Osteoblast (primary cell): Measurements from ENCODE around the gene LOXHD1. TPM values are rescaled to one million over a fixed set of nuclear protein-coding genes. Genes with fewer than 3 reads are reported as not detected.

ENCODE experiments used
- DNase-seq: peaks from one replicate; pipeline ENCODE4 v3.0.0; 2011; ENCODE audit warnings: low spot score, mixed read lengths; ENCODE audit not compliant: insufficient read length; ENCODE audit errors: missing footprints
- H2AFZ ChIP-seq: 2 replicates; pipeline ENCODE4 v1.6.0; 2011; ENCODE audit warnings: mild to moderate bottlenecking, low read length
- H3K27ac ChIP-seq: 2 replicates; pipeline ENCODE4 v1.5.1; 2011; ENCODE audit warnings: mild to moderate bottlenecking, low read depth, low read length, moderate library complexity
- H3K27me3 ChIP-seq: 2 replicates; pipeline ENCODE4 v1.6.0; 2012; ENCODE audit warnings: mild to moderate bottlenecking, control low read depth, inconsistent platforms, low read length, moderate library complexity; ENCODE audit not compliant: insufficient read depth
- H3K36me3 ChIP-seq: 2 replicates; pipeline ENCODE4 v1.5.1; 2011; ENCODE audit warnings: mild to moderate bottlenecking, low read length, control low read depth, moderate library complexity; ENCODE audit not compliant: insufficient read depth
- H3K4me1 ChIP-seq: 2 replicates; pipeline ENCODE4 v1.5.1; 2011; ENCODE audit warnings: mild to moderate bottlenecking, low read length, control low read depth, moderate library complexity; ENCODE audit not compliant: insufficient read depth
- H3K4me2 ChIP-seq: 2 replicates; pipeline ENCODE4 v1.6.0; 2011; ENCODE audit warnings: mild to moderate bottlenecking, low read length; ENCODE audit not compliant: insufficient read depth
- H3K4me3 ChIP-seq: fragments of 200-600 bp; sonication (generic); 3 replicates; pipeline ENCODE4 v1.5.1; 2012; ENCODE audit warnings: mild to moderate bottlenecking, low read length, inconsistent platforms; ENCODE audit not compliant: insufficient read depth
- H3K79me2 ChIP-seq: 2 replicates; pipeline ENCODE4 v1.6.0; 2012; ENCODE audit warnings: mild to moderate bottlenecking, low read length, control low read depth, inconsistent platforms; ENCODE audit not compliant: insufficient read depth
- H3K9me3 ChIP-seq: 2 replicates; pipeline ENCODE4 v1.5.1; 2011; ENCODE audit warnings: low read depth, low read length, control low read depth
- H4K20me1 ChIP-seq: 2 replicates; pipeline ENCODE4 v1.6.0; 2012; ENCODE audit warnings: mild to moderate bottlenecking, low read length, control low read depth; ENCODE audit not compliant: insufficient read depth
- total RNA-seq: library from RNA; depleted of rRNA; stranded (reverse); fragments of >200 nt; gene quantifications from 2 replicates; pipeline ENCODE4 v1.2.3, GENCODE V29; 2012
- TF ChIP-seq, protein P1 (sequence below): IDR thresholded peaks from 2 replicates; pipeline ENCODE4 v1.5.1; 2011; ENCODE audit warnings: mild to moderate bottlenecking, low read depth, low read length, moderate library complexity; ENCODE audit errors: extremely low read depth

LOXHD1 gene
- total RNA-seq, 1 donor, result not detected

DNA sequence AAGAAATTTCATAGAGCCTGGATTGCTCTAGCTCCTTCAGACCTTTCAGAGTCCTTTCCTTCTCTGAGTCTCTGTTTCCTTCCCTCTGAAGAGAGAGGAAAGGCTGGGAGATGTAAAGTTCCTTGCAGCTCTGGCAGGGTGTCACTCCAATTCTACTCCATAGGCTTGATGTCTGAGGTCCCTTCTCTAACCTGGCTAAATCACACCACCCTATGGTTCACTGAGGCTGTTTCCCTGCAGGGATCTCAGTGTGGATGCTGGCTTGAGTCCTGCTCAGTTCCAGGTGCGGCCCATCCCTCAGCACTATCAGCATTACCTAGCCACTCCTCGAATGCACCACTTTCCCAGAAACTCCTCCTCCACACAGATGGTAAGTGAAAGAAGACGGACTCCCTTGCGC, 209.7 kb downstream of the LOXHD1 start:
- Histone ChIP-seq H3K9me3 (no peaks in the 10 kb centered on the region), H3K4me3 (no peak overlapping the region), H3K36me3 (no peaks in the 10 kb centered on the region), H4K20me1 (no peaks in the 10 kb centered on the region), H3K4me1 (no peaks in the 10 kb centered on the region), H3K27ac (no peak overlapping the region), H2AFZ (no peak overlapping the region), H3K4me2 (no peak overlapping the region), H3K27me3 (peaks cover 3% of the 10 kb centered on the region), H3K79me2 (no peaks in the 10 kb centered on the region)
- TF ChIP-seq, protein P1, sequence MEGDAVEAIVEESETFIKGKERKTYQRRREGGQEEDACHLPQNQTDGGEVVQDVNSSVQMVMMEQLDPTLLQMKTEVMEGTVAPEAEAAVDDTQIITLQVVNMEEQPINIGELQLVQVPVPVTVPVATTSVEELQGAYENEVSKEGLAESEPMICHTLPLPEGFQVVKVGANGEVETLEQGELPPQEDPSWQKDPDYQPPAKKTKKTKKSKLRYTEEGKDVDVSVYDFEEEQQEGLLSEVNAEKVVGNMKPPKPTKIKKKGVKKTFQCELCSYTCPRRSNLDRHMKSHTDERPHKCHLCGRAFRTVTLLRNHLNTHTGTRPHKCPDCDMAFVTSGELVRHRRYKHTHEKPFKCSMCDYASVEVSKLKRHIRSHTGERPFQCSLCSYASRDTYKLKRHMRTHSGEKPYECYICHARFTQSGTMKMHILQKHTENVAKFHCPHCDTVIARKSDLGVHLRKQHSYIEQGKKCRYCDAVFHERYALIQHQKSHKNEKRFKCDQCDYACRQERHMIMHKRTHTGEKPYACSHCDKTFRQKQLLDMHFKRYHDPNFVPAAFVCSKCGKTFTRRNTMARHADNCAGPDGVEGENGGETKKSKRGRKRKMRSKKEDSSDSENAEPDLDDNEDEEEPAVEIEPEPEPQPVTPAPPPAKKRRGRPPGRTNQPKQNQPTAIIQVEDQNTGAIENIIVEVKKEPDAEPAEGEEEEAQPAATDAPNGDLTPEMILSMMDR, result no peak
- DNase-seq, result no peak

DNA sequence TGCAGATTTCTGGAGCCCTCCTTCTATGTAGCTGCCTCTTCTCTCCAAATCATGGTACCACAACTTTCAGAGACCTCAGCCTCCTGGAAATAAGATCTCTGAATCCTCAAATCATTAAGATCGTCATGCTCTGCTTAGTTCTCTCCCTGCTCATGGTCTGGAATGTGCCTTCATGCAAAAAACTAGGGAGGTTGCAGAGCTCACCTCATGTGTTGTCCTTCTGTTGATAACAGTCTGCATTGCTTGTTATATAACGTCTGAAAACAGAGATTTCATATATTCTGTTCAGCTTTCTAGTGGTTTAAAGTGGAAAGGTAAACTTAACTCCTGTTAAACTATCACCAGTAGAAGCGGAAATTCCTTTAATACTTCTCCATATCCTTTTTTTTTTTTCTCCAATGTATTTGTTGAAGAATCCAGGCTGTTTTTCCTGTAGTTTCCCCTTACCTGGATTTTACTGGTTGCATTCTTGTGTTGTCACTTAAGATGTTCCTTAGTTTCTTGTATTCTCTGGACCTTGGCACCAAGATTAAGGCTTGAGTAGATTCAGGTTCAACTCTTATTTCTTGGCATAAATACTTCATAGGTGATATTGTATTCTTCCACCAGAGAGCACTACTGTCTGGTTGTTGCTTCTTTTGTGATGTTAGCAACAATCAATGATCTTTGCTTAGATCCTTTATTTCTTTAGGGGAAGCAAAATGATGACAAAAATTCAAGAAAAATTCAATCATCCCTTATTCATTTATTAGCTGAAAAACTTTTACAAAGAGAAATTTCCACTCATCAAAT, 211.3 kb downstream of the LOXHD1 start:
- no peaks in the 10 kb centered on the region for H3K79me2 ChIP-seq
- H3K4me1 ChIP-seq, result no peaks in the 10 kb centered on the region
- H3K4me2 ChIP-seq, result no peak overlapping the region
- H3K9me3 ChIP-seq, result no peaks in the 10 kb centered on the region
- TF ChIP-seq, protein P1, result no peak
- H2AFZ ChIP-seq, result no peak overlapping the region
- H3K27ac ChIP-seq, result no peak overlapping the region
- H3K27me3 ChIP-seq, result peaks cover 3% of the 10 kb centered on the region
- no peak overlapping the region for H3K4me3 ChIP-seq
- no peak for DNase-seq
- H4K20me1 ChIP-seq, result no peaks in the 10 kb centered on the region
- no peaks in the 10 kb centered on the region for H3K36me3 ChIP-seq

- TF ChIP-seq, protein P1, result no peak
- Histone ChIP-seq H3K27me3 (no peaks in the 10 kb centered on the region), H3K4me1 (no peaks in the 10 kb centered on the region), H4K20me1 (no peaks in the 10 kb centered on the region), H3K79me2 (no peaks in the 10 kb centered on the region), H3K4me3 (no peak overlapping the region), H3K9me3 (no peaks in the 10 kb centered on the region), H2AFZ (no peak overlapping the region), H3K27ac (no peak overlapping the region), H3K4me2 (no peak overlapping the region), H3K36me3 (no peaks in the 10 kb centered on the region)
- DNase-seq, result no peak
Observed at GRCh38 chr18:46439037-46439436, 218.0 kb downstream of the LOXHD1 start.

GRCh38 chr18:46437061-46437460, 220.0 kb downstream of the LOXHD1 start:
- H4K20me1 ChIP-seq, result no peaks in the 10 kb centered on the region
- H3K4me3 ChIP-seq, result no peak overlapping the region
- no peak for DNase-seq
- H3K27ac ChIP-seq, result no peak overlapping the region
- TF ChIP-seq, protein P1, result no peak
- no peaks in the 10 kb centered on the region for H3K4me1 ChIP-seq
- no peaks in the 10 kb centered on the region for H3K27me3 ChIP-seq
- no peak overlapping the region for H2AFZ ChIP-seq
- H3K36me3 ChIP-seq, result no peaks in the 10 kb centered on the region
- no peaks in the 10 kb centered on the region for H3K79me2 ChIP-seq
- no peaks in the 10 kb centered on the region for H3K9me3 ChIP-seq
- H3K4me2 ChIP-seq, result no peak overlapping the region
